GM23338 (cell line): ENCODE results near the gene CARMIL1.

Source experiments
- EZH2 ChIP-seq: fragments of 200-600 bp; sonication (generic); IDR thresholded peaks from one replicate; pipeline ENCODE4 v1.8.0; 2017; ENCODE audit warnings: antibody characterized with exemption, mild to moderate bottlenecking, low read depth; ENCODE audit not compliant: unreplicated experiment
- EZH2phosphoT487 ChIP-seq: fragments of 200-600 bp; sonication (generic); IDR thresholded peaks from one replicate; pipeline ENCODE4 v1.8.1; 2018; ENCODE audit warnings: antibody characterized with exemption; ENCODE audit not compliant: unreplicated experiment
- JUNB ChIP-seq: IDR thresholded peaks from one replicate; pipeline ENCODE4 v1.6.1; 2016; ENCODE audit warnings: antibody characterized with exemption; ENCODE audit not compliant: unreplicated experiment
- NANOG ChIP-seq: IDR thresholded peaks from 2 replicates; pipeline ENCODE4 v1.6.1; 2016; ENCODE audit warnings: antibody characterized with exemption, borderline replicate concordance
- POLR2AphosphoS5 ChIP-seq: IDR thresholded peaks from 2 replicates; pipeline ENCODE4 v1.6.1; 2016; ENCODE audit warnings: antibody characterized with exemption, low read depth
- STAT1 ChIP-seq: IDR thresholded peaks from one replicate; pipeline ENCODE4 v1.6.1; 2016; ENCODE audit warnings: antibody characterized with exemption; ENCODE audit not compliant: unreplicated experiment
- TF ChIP-seq, protein P1 (sequence below), 2 experiments: fragments of 200-600 bp in 1 of 2; sonication (generic) in 1 of 2; conservative IDR thresholded peaks; 2 replicates each; pipeline versions ENCODE4 v1.5.1 to v1.6.1; 2016 to 2017; ENCODE audit warnings: antibody characterized with exemption in 2 of 2, low read depth in 2 of 2, mild to moderate bottlenecking in 2 of 2, moderate library complexity in 1 of 2
- TF ChIP-seq, protein P2 (sequence below): IDR thresholded peaks from 2 replicates; pipeline ENCODE4 v1.6.1; 2016; ENCODE audit warnings: antibody characterized with exemption
- TF ChIP-seq, protein P3 (sequence below): IDR thresholded peaks from one replicate; pipeline ENCODE4 v1.6.1; 2018; ENCODE audit warnings: antibody characterized with exemption; ENCODE audit not compliant: unreplicated experiment

DNA sequence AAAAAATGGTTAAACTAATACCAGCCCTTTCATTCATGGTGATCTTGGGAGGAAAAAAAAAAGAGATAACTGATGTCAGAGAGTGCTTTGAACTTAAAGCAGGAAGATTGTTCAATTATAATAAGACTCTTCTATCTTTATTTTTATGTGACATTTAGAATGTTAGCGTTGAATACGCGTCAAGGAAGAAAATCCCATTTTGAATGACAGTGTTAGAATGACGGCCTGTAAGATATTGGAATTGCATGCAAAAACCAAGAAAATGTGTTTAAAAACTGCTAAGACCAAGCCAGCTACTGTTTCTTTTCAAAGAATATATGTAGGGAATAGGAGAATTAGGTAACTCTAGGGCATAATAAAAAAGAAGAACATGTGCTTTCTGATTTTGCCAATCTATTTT lies 123.0 kb downstream of the CARMIL1 start:
- TF ChIP-seq, protein P1, sequence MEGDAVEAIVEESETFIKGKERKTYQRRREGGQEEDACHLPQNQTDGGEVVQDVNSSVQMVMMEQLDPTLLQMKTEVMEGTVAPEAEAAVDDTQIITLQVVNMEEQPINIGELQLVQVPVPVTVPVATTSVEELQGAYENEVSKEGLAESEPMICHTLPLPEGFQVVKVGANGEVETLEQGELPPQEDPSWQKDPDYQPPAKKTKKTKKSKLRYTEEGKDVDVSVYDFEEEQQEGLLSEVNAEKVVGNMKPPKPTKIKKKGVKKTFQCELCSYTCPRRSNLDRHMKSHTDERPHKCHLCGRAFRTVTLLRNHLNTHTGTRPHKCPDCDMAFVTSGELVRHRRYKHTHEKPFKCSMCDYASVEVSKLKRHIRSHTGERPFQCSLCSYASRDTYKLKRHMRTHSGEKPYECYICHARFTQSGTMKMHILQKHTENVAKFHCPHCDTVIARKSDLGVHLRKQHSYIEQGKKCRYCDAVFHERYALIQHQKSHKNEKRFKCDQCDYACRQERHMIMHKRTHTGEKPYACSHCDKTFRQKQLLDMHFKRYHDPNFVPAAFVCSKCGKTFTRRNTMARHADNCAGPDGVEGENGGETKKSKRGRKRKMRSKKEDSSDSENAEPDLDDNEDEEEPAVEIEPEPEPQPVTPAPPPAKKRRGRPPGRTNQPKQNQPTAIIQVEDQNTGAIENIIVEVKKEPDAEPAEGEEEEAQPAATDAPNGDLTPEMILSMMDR (conservative IDR thresholded peaks at IDR 0.05; ENCODE audit: low read depth in 2 of 2), result no peak
- TF ChIP-seq EZH2phosphoT487, result no peak
- TF ChIP-seq POLR2AphosphoS5, result no peak
- no peak for TF ChIP-seq JUNB
- no peak for TF ChIP-seq STAT1
- no peak for TF ChIP-seq EZH2
- TF ChIP-seq, protein P2, sequence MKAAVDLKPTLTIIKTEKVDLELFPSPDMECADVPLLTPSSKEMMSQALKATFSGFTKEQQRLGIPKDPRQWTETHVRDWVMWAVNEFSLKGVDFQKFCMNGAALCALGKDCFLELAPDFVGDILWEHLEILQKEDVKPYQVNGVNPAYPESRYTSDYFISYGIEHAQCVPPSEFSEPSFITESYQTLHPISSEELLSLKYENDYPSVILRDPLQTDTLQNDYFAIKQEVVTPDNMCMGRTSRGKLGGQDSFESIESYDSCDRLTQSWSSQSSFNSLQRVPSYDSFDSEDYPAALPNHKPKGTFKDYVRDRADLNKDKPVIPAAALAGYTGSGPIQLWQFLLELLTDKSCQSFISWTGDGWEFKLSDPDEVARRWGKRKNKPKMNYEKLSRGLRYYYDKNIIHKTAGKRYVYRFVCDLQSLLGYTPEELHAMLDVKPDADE, result no peak
- TF ChIP-seq, protein P3, sequence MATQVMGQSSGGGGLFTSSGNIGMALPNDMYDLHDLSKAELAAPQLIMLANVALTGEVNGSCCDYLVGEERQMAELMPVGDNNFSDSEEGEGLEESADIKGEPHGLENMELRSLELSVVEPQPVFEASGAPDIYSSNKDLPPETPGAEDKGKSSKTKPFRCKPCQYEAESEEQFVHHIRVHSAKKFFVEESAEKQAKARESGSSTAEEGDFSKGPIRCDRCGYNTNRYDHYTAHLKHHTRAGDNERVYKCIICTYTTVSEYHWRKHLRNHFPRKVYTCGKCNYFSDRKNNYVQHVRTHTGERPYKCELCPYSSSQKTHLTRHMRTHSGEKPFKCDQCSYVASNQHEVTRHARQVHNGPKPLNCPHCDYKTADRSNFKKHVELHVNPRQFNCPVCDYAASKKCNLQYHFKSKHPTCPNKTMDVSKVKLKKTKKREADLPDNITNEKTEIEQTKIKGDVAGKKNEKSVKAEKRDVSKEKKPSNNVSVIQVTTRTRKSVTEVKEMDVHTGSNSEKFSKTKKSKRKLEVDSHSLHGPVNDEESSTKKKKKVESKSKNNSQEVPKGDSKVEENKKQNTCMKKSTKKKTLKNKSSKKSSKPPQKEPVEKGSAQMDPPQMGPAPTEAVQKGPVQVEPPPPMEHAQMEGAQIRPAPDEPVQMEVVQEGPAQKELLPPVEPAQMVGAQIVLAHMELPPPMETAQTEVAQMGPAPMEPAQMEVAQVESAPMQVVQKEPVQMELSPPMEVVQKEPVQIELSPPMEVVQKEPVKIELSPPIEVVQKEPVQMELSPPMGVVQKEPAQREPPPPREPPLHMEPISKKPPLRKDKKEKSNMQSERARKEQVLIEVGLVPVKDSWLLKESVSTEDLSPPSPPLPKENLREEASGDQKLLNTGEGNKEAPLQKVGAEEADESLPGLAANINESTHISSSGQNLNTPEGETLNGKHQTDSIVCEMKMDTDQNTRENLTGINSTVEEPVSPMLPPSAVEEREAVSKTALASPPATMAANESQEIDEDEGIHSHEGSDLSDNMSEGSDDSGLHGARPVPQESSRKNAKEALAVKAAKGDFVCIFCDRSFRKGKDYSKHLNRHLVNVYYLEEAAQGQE, result no peak
- TF ChIP-seq NANOG, result no peak
